HAP-1 (cell line): ENCODE data around the gene CHST9.
"Not testable (repeated sequence)": the region's sequence is repeated elsewhere in the genome, so short reads cannot be mapped to it uniquely, and the experiment has no call there.

ENCODE experiments used
- DNase-seq, 2 experiments: peaks; one replicate each; pipeline ENCODE4 v3.0.0-alpha.2; 2016 to 2020; ENCODE audit warnings: low spot score in 2 of 2
- H3K27me3 ChIP-seq: fragments of 250-450 bp; sonication (Bioruptor Pico); 2 replicates; pipeline ENCODE4 v1.5.1; 2020; ENCODE audit warnings: low read depth, mild to moderate bottlenecking, moderate library complexity
- H3K36me3 ChIP-seq: fragments of 250-450 bp; sonication (Bioruptor Pico); replicated peaks from 2 replicates; pipeline ENCODE4 v1.5.1; 2020; ENCODE audit warnings: mild to moderate bottlenecking
- H3K4me1 ChIP-seq: fragments of 250-450 bp; sonication (Bioruptor Pico); 2 replicates; pipeline ENCODE4 v1.5.1; 2020; ENCODE audit warnings: mild to moderate bottlenecking
- H3K4me3 ChIP-seq: fragments of 250-450 bp; sonication (Bioruptor Pico); 2 replicates; pipeline ENCODE4 v1.5.1; 2020; ENCODE audit warnings: mild to moderate bottlenecking, moderate library complexity
- H3K9me3 ChIP-seq: fragments of 250-450 bp; sonication (Bioruptor Pico); 2 replicates; pipeline ENCODE4 v1.5.1; 2020; ENCODE audit warnings: mild to moderate bottlenecking, moderate library complexity
- in situ Hi-C: fragments of 300-500 bp; cut with MboI; formaldehyde crosslinking; loops from 3 replicates; pipeline ENCODE4 v1.14.3; 2020; ENCODE audit warnings: low sequenced_read_pairs, inconsistent platforms, mixed read lengths

Gene CHST9

DNA sequence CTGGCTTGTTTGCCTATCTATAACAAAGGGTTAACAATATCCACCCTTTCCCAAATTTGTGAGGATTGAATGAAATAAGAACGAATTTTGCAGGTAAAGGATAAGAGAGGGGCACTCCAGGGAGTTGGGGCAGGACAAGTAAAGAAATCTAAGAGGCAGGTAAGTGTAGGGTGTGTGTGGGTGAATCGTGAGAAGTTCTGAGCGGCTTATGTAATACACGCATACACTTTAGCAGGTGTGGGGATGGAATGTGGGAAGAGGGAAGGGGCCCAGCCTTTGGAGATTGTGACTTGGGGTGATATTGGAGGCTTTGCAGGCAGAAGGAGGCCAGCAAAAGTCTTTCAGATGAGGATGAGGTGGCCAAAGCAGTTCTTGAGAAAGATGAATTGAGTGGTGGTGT, 236.4 kb downstream of the CHST9 start:
- no peak overlapping the region for H3K4me3 ChIP-seq
- no peaks in the 10 kb centered on the region for H3K27me3 ChIP-seq
- no peaks in the 10 kb centered on the region for H3K36me3 ChIP-seq
- H3K4me1 ChIP-seq = no peaks in the 10 kb centered on the region
- H3K9me3 ChIP-seq = no peaks in the 10 kb centered on the region
- no peak for DNase-seq
- in situ Hi-C loops = no loop called here

GRCh38 chr18:26943906-26944305, 241.2 kb downstream of the CHST9 start:
- no peaks in the 10 kb centered on the region for H3K27me3 ChIP-seq
- in situ Hi-C loops = no loop called here
- no peaks in the 10 kb centered on the region for H3K4me1 ChIP-seq
- no peak overlapping the region for H3K4me3 ChIP-seq
- no peaks in the 10 kb centered on the region for H3K36me3 ChIP-seq
- H3K9me3 ChIP-seq = no peaks in the 10 kb centered on the region
- no peak for DNase-seq

DNA sequence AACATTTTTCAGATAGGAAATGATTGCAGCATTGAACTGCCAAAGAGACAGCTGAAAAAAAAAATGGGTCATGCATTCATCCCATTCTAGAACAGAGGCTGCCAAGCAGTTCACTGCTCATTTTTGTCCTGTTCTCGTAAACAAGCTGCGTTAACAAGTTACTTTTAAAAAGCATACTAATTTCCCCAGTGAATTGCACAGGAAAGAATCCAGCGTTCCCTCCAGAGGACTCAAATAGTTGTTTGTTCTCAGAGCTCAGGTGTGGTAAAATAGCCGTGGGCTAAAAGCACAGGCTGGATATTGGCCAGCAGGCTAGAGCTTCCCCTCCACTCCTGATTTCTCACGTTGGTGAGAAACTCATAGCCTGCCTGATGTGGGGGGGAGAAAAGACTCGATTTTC, 243.5 kb downstream of the CHST9 start:
- Histone ChIP-seq H3K9me3 (no peaks in the 10 kb centered on the region), H3K4me3 (no peak overlapping the region), H3K4me1 (no peaks in the 10 kb centered on the region), H3K36me3 (no peaks in the 10 kb centered on the region), H3K27me3 (0 out of 2 replicates have a peak, but pooled peaks cover 2% of the 10 kb centered on the region)
- no peak for DNase-seq
- in situ Hi-C loops = no loop called here

DNA sequence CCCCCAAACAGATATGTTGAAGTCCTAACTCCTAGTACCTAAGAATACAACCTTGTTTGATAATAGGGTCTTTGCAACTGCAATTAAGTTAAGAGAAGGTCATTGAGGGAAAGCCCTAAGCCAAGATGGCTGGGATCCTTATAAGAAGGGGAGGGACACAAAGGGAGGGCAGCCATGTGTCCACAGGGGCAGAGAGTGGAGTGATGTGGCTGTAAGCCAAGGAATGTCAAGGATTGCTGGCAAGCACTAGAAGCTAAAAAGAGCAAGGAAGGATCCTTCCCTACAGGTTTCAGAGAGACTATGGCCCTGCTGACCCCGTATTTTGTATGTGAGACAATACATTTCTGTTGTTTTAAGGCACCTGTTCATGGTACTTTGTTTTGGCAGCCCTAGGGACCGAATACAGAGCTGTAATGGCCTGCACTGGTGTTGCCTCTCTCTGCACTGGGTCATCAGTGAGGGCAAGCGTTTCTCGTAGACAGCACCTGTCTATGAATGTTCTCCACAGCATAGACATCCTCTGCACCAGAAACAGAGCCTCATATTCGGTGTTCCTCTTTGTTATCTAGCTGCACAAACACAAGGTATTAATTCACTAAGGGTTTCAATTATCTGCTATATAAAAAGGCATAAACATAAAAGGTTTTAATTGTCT, 244.2 kb downstream of the CHST9 start:
- no peak for DNase-seq
- Histone ChIP-seq H3K36me3 (no peaks in the 10 kb centered on the region), H3K9me3 (no peaks in the 10 kb centered on the region), H3K4me1 (no peaks in the 10 kb centered on the region), H3K4me3 (no peak overlapping the region), H3K27me3 (0 out of 2 replicates have a peak, but pooled peaks cover 2% of the 10 kb centered on the region)
- in situ Hi-C loops = no loop called here

- Histone ChIP-seq H3K4me3 (no peak overlapping the region), H3K36me3 (no peaks in the 10 kb centered on the region), H3K4me1 (no peaks in the 10 kb centered on the region), H3K9me3 (no peaks in the 10 kb centered on the region), H3K27me3 (no peaks in the 10 kb centered on the region)
- DNase-seq = no peak
- in situ Hi-C loops = no loop called here
Observed at GRCh38 chr18:26931659-26932058, 253.4 kb downstream of the CHST9 start.

DNA sequence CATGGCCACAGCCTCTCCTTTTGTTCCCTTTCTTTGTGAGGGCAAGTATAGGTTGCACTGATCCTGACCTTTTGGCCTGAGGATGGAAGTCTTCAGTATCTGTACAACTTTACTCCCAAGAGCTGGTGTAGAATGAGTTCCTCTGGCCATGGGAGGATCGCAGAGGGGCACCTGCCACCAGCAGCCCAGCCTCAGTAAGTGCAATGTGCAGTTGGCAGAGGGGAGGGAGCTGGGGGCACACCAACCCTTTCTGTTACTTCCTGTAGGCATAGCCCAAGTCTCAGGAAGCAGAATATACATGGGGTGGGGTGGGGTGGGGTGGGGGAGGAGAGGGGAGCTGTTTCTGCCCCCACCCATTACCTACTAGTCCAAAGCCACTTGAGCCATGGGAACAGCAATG, 254.5 kb downstream of the CHST9 start:
- Histone ChIP-seq H3K36me3 (no peaks in the 10 kb centered on the region), H3K9me3 (no peaks in the 10 kb centered on the region), H3K4me1 (no peaks in the 10 kb centered on the region), H3K4me3 (no peak overlapping the region), H3K27me3 (no peaks in the 10 kb centered on the region)
- DNase-seq = no peak
- in situ Hi-C loops = no loop called here

GRCh38 chr18:26928670-26929313, 256.3 kb downstream of the CHST9 start:
- H3K9me3 ChIP-seq = no peaks in the 10 kb centered on the region
- DNase-seq = no peak
- no peaks in the 10 kb centered on the region for H3K27me3 ChIP-seq
- in situ Hi-C loops = no loop called here
- no peaks in the 10 kb centered on the region for H3K4me1 ChIP-seq
- H3K36me3 ChIP-seq = no peaks in the 10 kb centered on the region
- H3K4me3 ChIP-seq = no peak overlapping the region

DNA sequence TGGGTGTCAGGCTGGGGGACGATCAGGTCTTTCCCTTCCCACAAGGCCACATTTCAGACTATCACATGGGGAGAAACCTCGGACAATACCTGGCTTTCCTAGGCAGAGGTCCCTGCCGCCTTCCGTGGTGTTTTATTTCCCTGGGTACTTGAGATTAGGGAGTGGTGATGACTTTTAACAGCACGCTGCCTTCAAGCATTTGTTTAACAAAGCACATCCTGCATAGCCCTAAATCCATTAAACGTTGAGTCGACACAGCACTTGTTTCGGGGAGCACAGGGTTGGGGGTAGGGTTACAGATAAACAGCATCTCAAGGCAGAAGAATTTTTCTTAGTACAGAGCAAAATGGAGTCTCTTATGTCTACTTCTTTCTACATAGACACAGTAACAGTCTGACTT, 257.3 kb downstream of the CHST9 start:
- H3K27me3 ChIP-seq, H3K9me3 ChIP-seq, H3K36me3 ChIP-seq, H3K4me1 ChIP-seq, DNase-seq, H3K4me3 ChIP-seq, in situ Hi-C loops: not testable (repeated sequence)

GRCh38 chr18:26926066-26926675, 258.9 kb downstream of the CHST9 start:
- Histone ChIP-seq H3K9me3 (peaks cover 2% of the 10 kb centered on the region; the same call in 1 of the 2 replicates), H3K4me3 (no peak overlapping the region), H3K4me1 (no peaks in the 10 kb centered on the region), H3K36me3 (no peaks in the 10 kb centered on the region), H3K27me3 (no peaks in the 10 kb centered on the region)
- in situ Hi-C loops = no loop called here
- DNase-seq = no peak

- in situ Hi-C loops = no loop called here
- H3K9me3 ChIP-seq = peaks cover 2% of the 10 kb centered on the region; the same call in 1 of the 2 replicates
- no peak overlapping the region for H3K4me3 ChIP-seq
- H3K36me3 ChIP-seq = no peaks in the 10 kb centered on the region
- no peaks in the 10 kb centered on the region for H3K27me3 ChIP-seq
- no peak for DNase-seq
- H3K4me1 ChIP-seq = no peaks in the 10 kb centered on the region
Observed at GRCh38 chr18:26925313-26925712, 259.8 kb downstream of the CHST9 start.

DNA sequence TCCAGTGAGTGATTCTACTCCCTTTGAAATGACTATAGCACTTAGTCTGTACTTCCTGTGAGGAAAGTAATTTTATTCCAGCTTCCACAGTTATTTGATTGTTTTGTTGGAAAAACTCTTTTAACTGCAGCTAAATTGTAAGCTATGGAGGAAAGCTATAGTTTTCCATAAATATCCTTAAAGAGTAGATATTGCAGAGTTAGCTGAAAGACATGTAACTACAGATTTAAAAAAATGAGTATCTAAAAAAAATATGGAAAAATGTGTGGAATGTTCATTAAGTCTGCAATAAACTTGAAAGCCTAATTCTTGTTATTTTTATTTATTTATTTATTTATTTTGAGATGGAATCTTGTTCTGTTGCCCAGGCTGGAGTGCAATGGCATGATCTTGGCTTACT, 262.8 kb downstream of the CHST9 start:
- DNase-seq = no peak
- in situ Hi-C loops = no loop called here
- Histone ChIP-seq H3K9me3 (peaks cover 2% of the 10 kb centered on the region; the same call in 1 of the 2 replicates), H3K36me3 (no peaks in the 10 kb centered on the region), H3K4me1 (no peaks in the 10 kb centered on the region), H3K27me3 (no peaks in the 10 kb centered on the region), H3K4me3 (no peak overlapping the region)

- no peaks in the 10 kb centered on the region for H3K4me1 ChIP-seq
- H3K27me3 ChIP-seq = no peaks in the 10 kb centered on the region
- in situ Hi-C loops = no loop called here
- peaks cover 2% of the 10 kb centered on the region; the same call in 1 of the 2 replicates for H3K9me3 ChIP-seq
- no peak for DNase-seq
- H3K4me3 ChIP-seq = no peak overlapping the region
- H3K36me3 ChIP-seq = no peaks in the 10 kb centered on the region
Observed at GRCh38 chr18:26920644-26921043, 264.5 kb downstream of the CHST9 start.

DNA sequence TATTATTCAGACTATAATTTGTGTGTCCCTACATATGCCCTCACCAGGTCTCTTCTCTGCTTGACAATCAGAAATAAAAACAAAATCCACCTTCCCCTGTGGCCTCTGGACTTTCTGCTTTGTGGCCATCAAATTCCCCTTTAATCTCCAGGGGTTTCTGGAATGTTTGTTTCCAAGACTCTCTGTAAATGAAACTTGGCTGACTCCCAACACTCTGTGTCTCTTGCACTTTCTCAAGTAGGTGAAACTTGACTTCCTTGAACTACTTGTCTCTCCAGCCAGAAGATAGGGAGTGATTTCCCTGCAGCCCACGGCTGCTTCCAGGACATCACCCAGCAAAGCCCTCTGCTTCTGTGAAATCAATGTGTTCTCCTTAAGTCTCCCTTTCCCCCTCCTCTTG, 265.5 kb downstream of the CHST9 start:
- Histone ChIP-seq H3K4me3 (no peak overlapping the region), H3K4me1 (no peaks in the 10 kb centered on the region), H3K27me3 (peaks cover 2% of the 10 kb centered on the region; the same call in 1 of the 2 replicates), H3K9me3 (peaks cover 2% of the 10 kb centered on the region; the same call in 1 of the 2 replicates), H3K36me3 (no peaks in the 10 kb centered on the region)
- DNase-seq = no peak
- in situ Hi-C loops = no loop called here

- in situ Hi-C loops = no loop called here
Observed at GRCh38 chr18:26919201-26919600, 265.9 kb downstream of the CHST9 start.

More at GRCh38 chr18:26919201-26919600, 265.9 kb downstream of the CHST9 start:
- no peak for DNase-seq
- Histone ChIP-seq H3K27me3 (peaks cover 2% of the 10 kb centered on the region; the same call in 1 of the 2 replicates), H3K4me1 (no peaks in the 10 kb centered on the region), H3K9me3 (peaks cover 2% of the 10 kb centered on the region; the same call in 1 of the 2 replicates), H3K36me3 (no peaks in the 10 kb centered on the region), H3K4me3 (no peak overlapping the region)
